ENCODE data around the gene TRIOBP.

DNA sequence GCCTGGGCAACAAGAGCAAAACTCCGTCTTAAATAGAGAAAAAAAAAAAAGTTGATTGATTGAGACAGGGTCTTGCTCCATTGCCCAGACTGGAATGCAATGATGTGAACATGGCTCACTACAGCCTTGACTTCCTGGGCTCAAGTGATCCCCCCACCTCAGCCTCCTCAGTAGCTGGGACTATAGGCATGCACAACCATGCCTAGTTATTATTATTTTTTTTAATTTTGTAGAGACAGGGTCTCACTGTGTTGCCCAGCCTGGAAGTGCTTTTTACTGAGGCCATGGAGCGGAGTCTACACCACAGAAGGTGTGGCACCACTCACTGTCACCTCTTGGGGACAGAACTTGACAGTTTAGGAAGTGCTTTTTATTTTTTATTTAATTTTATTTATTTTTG is 17.8 kb downstream of the TRIOBP start:
- no peak for TF ChIP-seq CTCF (conservative IDR thresholded peaks at IDR 0.05 in 1 of 2, IDR thresholded peaks at IDR 0.05 in 1 of 2; ENCODE audit: low read depth in 1 of 2, low read length in 2 of 2)
- TF ChIP-seq EZH2 (IDR thresholded peaks at IDR 0.05; ENCODE audit: low read length, missing control alignments), result no peak
